GM18507 (cell line): ENCODE measurements around the gene LMAN2L.

Experiments
- DNase-seq: peaks from one replicate; pipeline ENCODE4 v3.0.0; 2011; ENCODE audit warnings: low read depth; ENCODE audit not compliant: insufficient read length; ENCODE audit errors: extremely low spot score
- FAIRE-seq: peaks from 2 replicates; lab custom pipeline; 2011; peaks lifted over from hg19 to GRCh38; lab: Jason Lieb, UNC

The LMAN2L gene

GRCh38 chr2:96760986-96761832, 21.3 kb upstream of the LMAN2L start:
- no peak for FAIRE-seq
- DNase-seq: no peak

- FAIRE-seq (peak; percentile 79), DNase-seq (peak; percentile 83)
Observed at GRCh38 chr2:96760036-96760985, 20.4 kb upstream of the LMAN2L start, which contains the start of gene CNNM4. TSS of gene CNNM4 (plus strand) at chr2:96760902. CDS start at chr2:96761000, 98 bp downstream.

- DNase-seq (no peak), FAIRE-seq (no peak)
Observed at GRCh38 chr2:96759548-96759947, 19.7 kb upstream of the LMAN2L start.

GRCh38 chr2:96758987-96759386, 19.1 kb upstream of the LMAN2L start:
- FAIRE-seq: no peak

GRCh38 chr2:96757477-96757860, 17.6 kb upstream of the LMAN2L start:
- no peak for FAIRE-seq
- DNase-seq: no peak

More at GRCh38 chr2:96758987-96759386, 19.1 kb upstream of the LMAN2L start:
- DNase-seq: no peak

- FAIRE-seq (no peak), DNase-seq (no peak)
Observed at GRCh38 chr2:96756788-96757476, 17.1 kb upstream of the LMAN2L start.

- FAIRE-seq: no peak
Observed at GRCh38 chr2:96754317-96754716, 14.5 kb upstream of the LMAN2L start.

GRCh38 chr2:96753661-96754282, 13.9 kb upstream of the LMAN2L start:
- FAIRE-seq (no peak), DNase-seq (no peak)

More at GRCh38 chr2:96754317-96754716, 14.5 kb upstream of the LMAN2L start:
- DNase-seq: no peak

- no peak for FAIRE-seq
- no peak for DNase-seq
Observed at GRCh38 chr2:96751800-96752199, 11.9 kb upstream of the LMAN2L start.

- DNase-seq (no peak), FAIRE-seq (no peak)
Observed at GRCh38 chr2:96747061-96747617, 7.3 kb upstream of the LMAN2L start.

- FAIRE-seq: no peak
- DNase-seq: no peak
Observed at GRCh38 chr2:96739076-96739632, 710 bp downstream of the LMAN2L start.

GRCh38 chr2:96737831-96738230, 2.0 kb downstream of the LMAN2L start:
- FAIRE-seq (no peak), DNase-seq (no peak)

GRCh38 chr2:96737251-96737650, 2.6 kb downstream of the LMAN2L start:
- FAIRE-seq: no peak
- DNase-seq: no peak

GRCh38 chr2:96734880-96735583, 4.8 kb downstream of the LMAN2L start:
- DNase-seq: no peak
- no peak for FAIRE-seq

GRCh38 chr2:96733931-96734330, 5.9 kb downstream of the LMAN2L start:
- FAIRE-seq: no peak
- DNase-seq: no peak

GRCh38 chr2:96730212-96730611, 9.7 kb downstream of the LMAN2L start:
- DNase-seq: no peak
- no peak for FAIRE-seq

- no peak for FAIRE-seq
- no peak for DNase-seq
Observed at GRCh38 chr2:96729748-96730147, 10.1 kb downstream of the LMAN2L start.

- DNase-seq (no peak), FAIRE-seq (no peak)
Observed at GRCh38 chr2:96727431-96727830, 12.4 kb downstream of the LMAN2L start.
